Keratinocyte (primary cell): ENCODE results near the gene HYAL3. TPM values are rescaled to one million over a fixed set of nuclear protein-coding genes. Genes with fewer than 3 reads are reported as not detected.

ENCODE experiments used
- DNase-seq: peaks from one replicate; pipeline ENCODE4 v3.0.0-alpha.2; 2011; ENCODE audit warnings: low read depth, missing footprints, low spot score
- FAIRE-seq: peaks from 2 replicates; lab custom pipeline; 2011; peaks lifted over from hg19 to GRCh38; lab: Jason Lieb, UNC
- H2AFZ ChIP-seq: 2 replicates; pipeline ENCODE4 v1.6.0; 2012; ENCODE audit warnings: low read length, control low read depth, inconsistent platforms; ENCODE audit not compliant: control insufficient read depth
- H3K27ac ChIP-seq: 2 replicates; pipeline ENCODE4 v1.5.1; 2011; ENCODE audit warnings: low read length; ENCODE audit not compliant: control insufficient read depth, insufficient read depth
- H3K27me3 ChIP-seq: 3 replicates; pipeline ENCODE4 v1.6.0; 2011; ENCODE audit warnings: low read length; ENCODE audit not compliant: control insufficient read depth, insufficient read depth; ENCODE audit errors: extremely low read depth
- H3K36me3 ChIP-seq, 2 experiments: 2 replicates in 1 of 2; 3 replicates in 1 of 2; pipeline ENCODE4 v1.5.1; 2011; ENCODE audit warnings: low read length in 2 of 2, mild to moderate bottlenecking in 1 of 2; ENCODE audit not compliant: control insufficient read depth in 2 of 2, insufficient read depth in 2 of 2; ENCODE audit errors: extremely low read depth in 1 of 2
- H3K4me1 ChIP-seq: 3 replicates; pipeline ENCODE4 v1.5.1; 2011; ENCODE audit warnings: low read length; ENCODE audit not compliant: control insufficient read depth, insufficient read depth; ENCODE audit errors: extremely low read depth
- H3K4me2 ChIP-seq: 3 replicates; pipeline ENCODE4 v1.6.0; 2011; ENCODE audit warnings: low read depth, low read length; ENCODE audit not compliant: control insufficient read depth, insufficient read depth; ENCODE audit errors: extremely low read depth
- H3K4me3 ChIP-seq, 3 experiments: fragments of 200-600 bp in 1 of 3; sonication (generic) in 1 of 3; 2 replicates in 2 of 3; 3 replicates in 1 of 3; pipeline ENCODE4 v1.5.1; 2011 to 2016; ENCODE audit warnings: low read length in 3 of 3, mild to moderate bottlenecking in 3 of 3, control low read depth in 2 of 3, inconsistent platforms in 1 of 3, low read depth in 1 of 3, mixed read lengths in 1 of 3, mixed run types in 1 of 3, moderate library complexity in 1 of 3; ENCODE audit not compliant: control insufficient read depth in 2 of 3, insufficient read depth in 2 of 3; ENCODE audit errors: extremely low read depth in 1 of 3
- H3K79me2 ChIP-seq: 2 replicates; pipeline ENCODE4 v1.6.0; 2012; ENCODE audit warnings: low read length; ENCODE audit not compliant: control insufficient read depth, insufficient read depth
- H3K9ac ChIP-seq: 3 replicates; pipeline ENCODE4 v1.6.0; 2011; ENCODE audit warnings: low read length; ENCODE audit not compliant: control insufficient read depth, insufficient read depth; ENCODE audit errors: extremely low read depth
- H3K9me1 ChIP-seq: 3 replicates; pipeline ENCODE4 v1.6.0; 2011; ENCODE audit warnings: low read length; ENCODE audit not compliant: control insufficient read depth, insufficient read depth; ENCODE audit errors: extremely low read depth
- H3K9me3 ChIP-seq: 2 replicates; pipeline ENCODE4 v1.5.1; 2012; ENCODE audit warnings: low read depth, low read length; ENCODE audit not compliant: control insufficient read depth
- H4K20me1 ChIP-seq: 3 replicates; pipeline ENCODE4 v1.6.0; 2011; ENCODE audit warnings: low read length; ENCODE audit not compliant: control insufficient read depth, insufficient read depth; ENCODE audit errors: extremely low read depth
- EZH2 ChIP-seq: IDR thresholded peaks from one replicate; pipeline ENCODE4 v1.6.1; 2012; ENCODE audit warnings: inconsistent platforms, mild to moderate bottlenecking, low read length, moderate library complexity
- dilution Hi-C: fragments of 300-500 bp; cut with MboI; formaldehyde crosslinking; loops from one replicate; pipeline ENCODE4 v1.7.0; 2020; ENCODE audit warnings: low sequenced_read_pairs; ENCODE audit not compliant: extremely low pct_ligation_motif_present
- polyA plus RNA-seq, 5 experiments: library from polyadenylated mRNA; depleted of rRNA in 3 of 5; stranded (reverse) in 3 of 5; stranded (forward) in 1 of 5; unstranded in 1 of 5; fragments of >200 nt; gene quantifications; 1 replicate in 1 of 5; 2 replicates in 3 of 5; 3 replicates in 1 of 5; pipeline versions ENCODE4 v1.2.1 to v1.2.3, GENCODE V29; 2011 to 2012; ENCODE audit warnings: missing spikeins in 2 of 5, low read depth in 1 of 5, low replicate concordance in 1 of 5
- TF ChIP-seq, protein P1 (sequence below), 3 experiments: IDR thresholded peaks in 1 of 3; conservative IDR thresholded peaks in 1 of 3; optimal IDR thresholded peaks in 1 of 3; 2 replicates in 2 of 3; 3 replicates in 1 of 3; pipeline versions ENCODE3 to v1.5.1; 2011; ENCODE audit warnings: low read length in 3 of 3, mild to moderate bottlenecking in 3 of 3, moderate library complexity in 2 of 3, control low read depth in 1 of 3, inconsistent platforms in 1 of 3; ENCODE audit not compliant: insufficient read depth in 2 of 3; ENCODE audit errors: extremely low read depth in 1 of 3

The HYAL3 gene
- polyA plus RNA-seq, 1 donor (not counting 4 experiments of a cell fraction or from before 2014, with no cell fraction given) = 6.6 TPM

DNA sequence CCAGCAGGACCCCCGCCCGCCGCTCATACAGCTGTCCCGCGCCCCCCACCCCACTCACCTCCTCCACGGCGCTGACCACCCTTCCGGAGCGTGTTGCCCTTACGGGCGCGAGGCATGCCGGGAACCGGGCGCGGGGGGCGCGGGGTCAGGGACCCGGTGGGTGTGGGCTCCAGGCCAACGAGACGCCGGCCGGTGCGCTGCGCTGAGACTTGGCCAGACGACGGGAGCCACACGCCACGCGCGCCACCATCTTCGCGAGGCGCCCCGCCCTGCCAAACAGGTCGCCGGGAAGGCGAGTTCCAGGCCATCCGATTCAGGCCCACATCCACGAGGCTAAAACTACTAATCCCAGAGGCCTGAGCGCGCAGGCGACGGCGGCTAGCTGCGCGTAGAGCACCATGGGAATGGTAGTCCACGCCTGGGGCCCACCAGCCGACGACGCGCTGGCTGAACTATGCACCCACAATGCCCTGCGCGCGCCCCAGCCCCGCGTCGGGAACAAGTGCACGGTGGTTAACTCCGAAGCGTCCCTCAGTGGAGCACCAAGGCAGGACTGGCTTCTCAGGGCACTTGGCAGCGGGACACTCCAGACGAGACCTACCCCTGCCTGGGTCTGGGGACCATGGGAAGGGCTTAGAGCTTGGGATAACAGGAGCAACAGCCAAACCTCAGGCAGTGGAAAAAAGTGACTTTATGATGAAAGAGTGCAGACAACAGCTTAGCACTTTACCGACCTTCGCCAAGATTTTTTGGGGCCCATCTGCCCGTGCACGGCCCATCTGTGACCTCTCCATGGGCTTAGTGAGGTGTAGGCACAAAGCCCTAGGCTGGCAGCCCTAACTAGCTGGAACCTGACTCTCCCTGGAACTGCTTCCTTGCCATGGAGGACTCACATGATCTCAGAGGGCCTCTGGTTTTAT, 6.8 kb downstream of the HYAL3 start, which contains the start of gene IFRD2:
Gene IFRD2 (minus strand): TSS at position 271 of the 920 bp plus-strand sequence. CDS start 155 bp downstream, at position 116.
- dilution Hi-C loops = no loop called here
- peak within 1 kb of the TSS; percentile 79 to 98 (median 82) for H3K4me3 ChIP-seq
- peaks cover 29% of the 10 kb centered on the region for H3K79me2 ChIP-seq
- peak within 1 kb of the TSS; percentile 99 for H3K9ac ChIP-seq
- no peak for DNase-seq
- H4K20me1 ChIP-seq = no peaks in the 10 kb centered on the region
- H2AFZ ChIP-seq = peak within 1 kb of the TSS; percentile 89
- H3K27me3 ChIP-seq = no peaks in the 10 kb centered on the region
- H3K27ac ChIP-seq = peak within 1 kb of the TSS; percentile 95
- no peaks in the 10 kb centered on the region for H3K9me3 ChIP-seq
- peak within 1 kb of the TSS; percentile 94 for H3K4me2 ChIP-seq
- H3K4me1 ChIP-seq = peaks cover 12% of the 10 kb centered on the region
- peak; percentile 86 for FAIRE-seq
- peaks cover 29 to 37% of the 10 kb centered on the region in 2 experiments for H3K36me3 ChIP-seq
- H3K9me1 ChIP-seq = no peaks in the 10 kb centered on the region
- no peak for TF ChIP-seq EZH2
- TF ChIP-seq, protein P1, sequence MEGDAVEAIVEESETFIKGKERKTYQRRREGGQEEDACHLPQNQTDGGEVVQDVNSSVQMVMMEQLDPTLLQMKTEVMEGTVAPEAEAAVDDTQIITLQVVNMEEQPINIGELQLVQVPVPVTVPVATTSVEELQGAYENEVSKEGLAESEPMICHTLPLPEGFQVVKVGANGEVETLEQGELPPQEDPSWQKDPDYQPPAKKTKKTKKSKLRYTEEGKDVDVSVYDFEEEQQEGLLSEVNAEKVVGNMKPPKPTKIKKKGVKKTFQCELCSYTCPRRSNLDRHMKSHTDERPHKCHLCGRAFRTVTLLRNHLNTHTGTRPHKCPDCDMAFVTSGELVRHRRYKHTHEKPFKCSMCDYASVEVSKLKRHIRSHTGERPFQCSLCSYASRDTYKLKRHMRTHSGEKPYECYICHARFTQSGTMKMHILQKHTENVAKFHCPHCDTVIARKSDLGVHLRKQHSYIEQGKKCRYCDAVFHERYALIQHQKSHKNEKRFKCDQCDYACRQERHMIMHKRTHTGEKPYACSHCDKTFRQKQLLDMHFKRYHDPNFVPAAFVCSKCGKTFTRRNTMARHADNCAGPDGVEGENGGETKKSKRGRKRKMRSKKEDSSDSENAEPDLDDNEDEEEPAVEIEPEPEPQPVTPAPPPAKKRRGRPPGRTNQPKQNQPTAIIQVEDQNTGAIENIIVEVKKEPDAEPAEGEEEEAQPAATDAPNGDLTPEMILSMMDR (optimal IDR thresholded peaks at IDR 0.05 in 1 of 3, IDR thresholded peaks at IDR 0.05 in 1 of 3, conservative IDR thresholded peaks at IDR 0.05 in 1 of 3; ENCODE audit: extremely low read depth in 1 of 3, insufficient read depth in 2 of 3, low read length in 3 of 3) = no peak

DNA sequence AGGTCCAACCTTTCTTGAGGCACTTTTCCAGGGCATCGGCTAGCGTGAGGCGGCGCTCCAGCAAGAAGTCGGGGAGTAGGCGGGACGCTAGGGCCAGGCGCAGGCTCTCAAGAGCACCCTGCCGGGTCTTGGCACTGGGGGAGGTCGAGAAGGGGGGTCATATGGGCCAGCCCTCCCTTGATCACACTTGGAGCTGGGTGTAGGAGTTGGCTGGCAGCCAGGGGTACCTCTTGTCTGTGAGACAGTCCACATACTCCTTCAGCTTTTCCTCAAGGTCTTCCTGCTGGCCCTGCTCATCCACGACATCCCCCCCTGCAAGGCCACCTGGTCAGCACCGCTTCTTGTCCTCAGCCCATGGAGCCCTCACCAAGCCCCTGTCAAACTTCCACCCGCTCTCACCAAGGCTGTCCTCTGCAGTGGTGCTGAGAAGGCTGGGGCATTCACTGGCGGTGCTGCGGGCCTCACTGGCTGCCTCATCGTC, 9.0 kb downstream of the HYAL3 start:
- no peak for DNase-seq
- Histone ChIP-seq H3K9me1 (no peaks in the 10 kb centered on the region), H3K9me3 (no peaks in the 10 kb centered on the region), H3K4me3 (peak overlapping the region in 1 of 3 experiments; percentile 44), H3K79me2 (peaks cover 29% of the 10 kb centered on the region), H4K20me1 (no peaks in the 10 kb centered on the region), H3K27ac (no peak overlapping the region), H3K27me3 (no peaks in the 10 kb centered on the region), H2AFZ (no peak overlapping the region), H3K36me3 (peaks cover 42% of the 10 kb centered on the region in 2 experiments), H3K9ac (no peak overlapping the region), H3K4me2 (no peak overlapping the region), H3K4me1 (peaks cover 12% of the 10 kb centered on the region)
- FAIRE-seq = no peak
- TF ChIP-seq, protein P1 (optimal IDR thresholded peaks at IDR 0.05 in 1 of 3, IDR thresholded peaks at IDR 0.05 in 1 of 3, conservative IDR thresholded peaks at IDR 0.05 in 1 of 3; ENCODE audit: extremely low read depth in 1 of 3, insufficient read depth in 2 of 3, low read length in 3 of 3) = no peak
- TF ChIP-seq EZH2 = no peak
- dilution Hi-C loops = no loop called here
